Epithelial cell of proximal tubule (primary cell): Measurements from ENCODE around the gene PHF21B. TPM values are rescaled to one million over a fixed set of nuclear protein-coding genes. Genes with fewer than 3 reads are reported as not detected.

Experiments used
- DNase-seq: peaks from one replicate; pipeline ENCODE4 v3.0.0-alpha.2; 2011; ENCODE audit warnings: low read depth
- H3K4me3 ChIP-seq: 2 replicates; pipeline ENCODE4 v1.5.1; 2011; ENCODE audit warnings: low read depth, mild to moderate bottlenecking, low read length
- CTCF ChIP-seq: conservative IDR thresholded peaks from 2 replicates; pipeline ENCODE4 v1.5.1; 2012; ENCODE audit warnings: low read depth, mild to moderate bottlenecking, low read length
- total RNA-seq: library from RNA; depleted of rRNA; stranded (reverse); fragments of >200 nt; gene quantifications from 2 replicates; pipeline ENCODE4 v1.2.3, GENCODE V29; 2015

PHF21B gene
- total RNA-seq, 1 donor from 2014 or later: 2.0 TPM

GRCh38 chr22:45051946-45052345, 42.1 kb upstream of the PHF21B start:
- TF ChIP-seq CTCF: no peak
- no peak overlapping the region for H3K4me3 ChIP-seq
- DNase-seq: no peak

GRCh38 chr22:45051419-45051818, 41.6 kb upstream of the PHF21B start:
- no peak overlapping the region for H3K4me3 ChIP-seq
- no peak for TF ChIP-seq CTCF
- no peak for DNase-seq

- no peak for DNase-seq
These were observed 37.5 kb upstream of the PHF21B start for GRCh38 chr22:45047260-45047659.

GRCh38 chr22:45045208-45045607, 35.4 kb upstream of the PHF21B start:
- no peak overlapping the region for H3K4me3 ChIP-seq
- TF ChIP-seq CTCF: no peak
- DNase-seq: no peak

More at GRCh38 chr22:45047260-45047659, 37.5 kb upstream of the PHF21B start:
- TF ChIP-seq CTCF: no peak
- no peak overlapping the region for H3K4me3 ChIP-seq

- no peak overlapping the region for H3K4me3 ChIP-seq
- DNase-seq: no peak
- TF ChIP-seq CTCF: no peak
These were observed 32.5 kb upstream of the PHF21B start for GRCh38 chr22:45042263-45042662.

GRCh38 chr22:45039133-45039532, 29.3 kb upstream of the PHF21B start:
- no peak for TF ChIP-seq CTCF
- H3K4me3 ChIP-seq: no peak overlapping the region
- DNase-seq: no peak

- TF ChIP-seq CTCF: no peak
- H3K4me3 ChIP-seq: no peak overlapping the region
- DNase-seq: no peak
These were observed 26.3 kb upstream of the PHF21B start for GRCh38 chr22:45036154-45036553.
